HepG2 (cell line): ENCODE measurements around the gene C1GALT1. TPM values are rescaled to one million over a fixed set of nuclear protein-coding genes. Genes with fewer than 3 reads are reported as not detected.

ENCODE experiments used
- ELF3 ChIP-seq: IDR thresholded peaks from 2 replicates; pipeline ENCODE4 v1.6.1; 2016; ENCODE audit warnings: missing genetic modification reagents, missing compliant biosample characterization
- FOSL2 ChIP-seq: sonication (generic); formaldehyde crosslinking; IDR thresholded peaks from 2 replicates; pipeline ENCODE4 v1.4.0; 2020; ENCODE audit warnings: missing genetic modification reagents
- HOXA3 ChIP-seq: sonication (generic); formaldehyde crosslinking; IDR thresholded peaks from 2 replicates; pipeline ENCODE4 v1.5.0; 2020; ENCODE audit warnings: missing genetic modification reagents
- KAT7 ChIP-seq: IDR thresholded peaks from 2 replicates; pipeline ENCODE4 v1.6.1; 2018; ENCODE audit warnings: borderline replicate concordance, missing compliant biosample characterization
- RFXAP ChIP-seq: sonication (generic); formaldehyde crosslinking; IDR thresholded peaks from 2 replicates; pipeline ENCODE4 v1.4.0; 2020; ENCODE audit warnings: missing genetic modification reagents, borderline replicate concordance
- SOX13 ChIP-seq, 3 experiments: fragments of 450-650 bp in 1 of 3; sonication (generic) in 1 of 3; formaldehyde crosslinking in 1 of 3; IDR thresholded peaks in 2 of 3; conservative IDR thresholded peaks in 1 of 3; 2 replicates each; pipeline versions ENCODE4 v1.5.0 to v1.6.1; 2016 to 2020; ENCODE audit warnings: antibody characterized with exemption in 1 of 3, mild to moderate bottlenecking in 1 of 3, missing compliant biosample characterization in 1 of 3, missing genetic modification reagents in 1 of 3, moderate library complexity in 1 of 3
- SOX5 ChIP-seq: IDR thresholded peaks from 2 replicates; pipeline ENCODE4 v1.6.1; 2016; ENCODE audit warnings: borderline replicate concordance
- SP5 ChIP-seq: IDR thresholded peaks from 2 replicates; pipeline ENCODE4 v1.6.1; 2016; ENCODE audit warnings: low read depth, borderline replicate concordance
- ZBTB21 ChIP-seq: sonication (generic); formaldehyde crosslinking; IDR thresholded peaks from 2 replicates; pipeline ENCODE4 v1.4.0; 2020; ENCODE audit warnings: missing genetic modification reagents
- ZNF232 ChIP-seq: sonication (generic); formaldehyde crosslinking; IDR thresholded peaks from 2 replicates; pipeline ENCODE4 v1.4.0; 2020; ENCODE audit warnings: missing genetic modification reagents, borderline replicate concordance
- ZNF432 ChIP-seq: sonication (generic); formaldehyde crosslinking; IDR thresholded peaks from 2 replicates; pipeline ENCODE4 v1.5.0; 2020; ENCODE audit warnings: missing genetic modification reagents, mild to moderate bottlenecking, borderline replicate concordance
- ZNF776 ChIP-seq: sonication (generic); formaldehyde crosslinking; IDR thresholded peaks from 2 replicates; pipeline ENCODE4 v1.4.0; 2020; ENCODE audit warnings: mild to moderate bottlenecking, missing genetic modification reagents
- polyA plus RNA-seq, 8 experiments: library from polyadenylated mRNA; depleted of rRNA in 3 of 8; stranded (reverse) in 7 of 8; unstranded in 1 of 8; fragments of >200 nt; fragmentation: Illumina TruSeq in 4 of 8; extraction: Trizol in 4 of 8; gene quantifications; 2 replicates each; pipeline versions ENCODE4 v1.2.1 to v1.2.3, GENCODE V29; 2011 to 2016; ENCODE audit warnings: low read depth in 4 of 8, missing spikeins in 1 of 8, mixed read lengths in 1 of 8; ENCODE audit not compliant: insufficient read depth in 1 of 8
- total RNA-seq, 5 experiments: library from RNA; depleted of rRNA; stranded (reverse); fragments of >200 nt; fragmentation: Illumina TruSeq; extraction: Trizol; gene quantifications; 2 replicates each; pipeline ENCODE4 v1.2.3, GENCODE V29; 2016; ENCODE audit warnings: low read depth in 1 of 5
- TF ChIP-seq, protein P1 (sequence below), 2 experiments: sonication (generic) in 1 of 2; formaldehyde crosslinking in 1 of 2; IDR thresholded peaks; 2 replicates each; pipeline versions ENCODE4 v1.4.0 to v1.6.1; 2016 to 2020; ENCODE audit warnings: borderline replicate concordance in 1 of 2, low read depth in 1 of 2, mild to moderate bottlenecking in 1 of 2, missing genetic modification reagents in 1 of 2
- TF ChIP-seq, protein P2 (sequence below): sonication (generic); formaldehyde crosslinking; IDR thresholded peaks from 2 replicates; pipeline ENCODE4 v1.4.0; 2020; ENCODE audit warnings: missing genetic modification reagents
- TF ChIP-seq, protein P3 (sequence below): sonication (generic); formaldehyde crosslinking; IDR thresholded peaks from 2 replicates; pipeline ENCODE4 v1.4.0; 2020; ENCODE audit warnings: mild to moderate bottlenecking, missing genetic modification reagents
- TF ChIP-seq, protein P4 (sequence below): sonication (generic); formaldehyde crosslinking; IDR thresholded peaks from 2 replicates; pipeline ENCODE4 v1.4.0; 2020; ENCODE audit warnings: mild to moderate bottlenecking, missing genetic modification reagents

The C1GALT1 gene
- total and polyA plus RNA-seq, 2 of the 13 experiments (the other 11 are each of a cell fraction or from before 2014, with no cell fraction given) = 57.1 to 65.9 TPM

DNA sequence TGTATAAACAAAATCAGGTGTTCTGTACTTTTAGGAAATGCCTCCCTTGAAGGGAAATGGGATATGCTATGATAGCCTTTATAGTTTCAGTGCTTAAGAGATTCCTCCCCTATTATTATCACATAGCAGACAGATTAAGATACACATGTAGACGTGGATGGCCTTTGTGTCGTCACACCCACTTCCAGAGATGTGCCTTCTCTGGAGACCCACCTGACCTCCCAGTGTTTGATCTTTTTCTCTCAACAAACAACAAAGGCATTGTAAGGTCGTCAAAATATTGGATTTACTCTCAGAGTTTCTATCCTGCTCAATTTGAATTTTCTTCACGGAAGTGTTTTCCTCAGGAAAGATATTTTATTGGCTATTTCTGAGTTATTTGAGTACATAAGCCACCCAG, 25.7 kb upstream of the C1GALT1 start (continued):
- TF ChIP-seq, protein P1, sequence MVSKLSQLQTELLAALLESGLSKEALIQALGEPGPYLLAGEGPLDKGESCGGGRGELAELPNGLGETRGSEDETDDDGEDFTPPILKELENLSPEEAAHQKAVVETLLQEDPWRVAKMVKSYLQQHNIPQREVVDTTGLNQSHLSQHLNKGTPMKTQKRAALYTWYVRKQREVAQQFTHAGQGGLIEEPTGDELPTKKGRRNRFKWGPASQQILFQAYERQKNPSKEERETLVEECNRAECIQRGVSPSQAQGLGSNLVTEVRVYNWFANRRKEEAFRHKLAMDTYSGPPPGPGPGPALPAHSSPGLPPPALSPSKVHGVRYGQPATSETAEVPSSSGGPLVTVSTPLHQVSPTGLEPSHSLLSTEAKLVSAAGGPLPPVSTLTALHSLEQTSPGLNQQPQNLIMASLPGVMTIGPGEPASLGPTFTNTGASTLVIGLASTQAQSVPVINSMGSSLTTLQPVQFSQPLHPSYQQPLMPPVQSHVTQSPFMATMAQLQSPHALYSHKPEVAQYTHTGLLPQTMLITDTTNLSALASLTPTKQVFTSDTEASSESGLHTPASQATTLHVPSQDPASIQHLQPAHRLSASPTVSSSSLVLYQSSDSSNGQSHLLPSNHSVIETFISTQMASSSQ (IDR thresholded peaks at IDR 0.05; ENCODE audit: low read depth) = 0 out of 2 replicates have a peak, but pooled peaks have one; percentile 23
- TF ChIP-seq, protein P1 (CRISPR knock-in tag; IDR thresholded peaks at IDR 0.05; ENCODE audit: borderline replicate concordance) = no peak
- TF ChIP-seq, protein P2, sequence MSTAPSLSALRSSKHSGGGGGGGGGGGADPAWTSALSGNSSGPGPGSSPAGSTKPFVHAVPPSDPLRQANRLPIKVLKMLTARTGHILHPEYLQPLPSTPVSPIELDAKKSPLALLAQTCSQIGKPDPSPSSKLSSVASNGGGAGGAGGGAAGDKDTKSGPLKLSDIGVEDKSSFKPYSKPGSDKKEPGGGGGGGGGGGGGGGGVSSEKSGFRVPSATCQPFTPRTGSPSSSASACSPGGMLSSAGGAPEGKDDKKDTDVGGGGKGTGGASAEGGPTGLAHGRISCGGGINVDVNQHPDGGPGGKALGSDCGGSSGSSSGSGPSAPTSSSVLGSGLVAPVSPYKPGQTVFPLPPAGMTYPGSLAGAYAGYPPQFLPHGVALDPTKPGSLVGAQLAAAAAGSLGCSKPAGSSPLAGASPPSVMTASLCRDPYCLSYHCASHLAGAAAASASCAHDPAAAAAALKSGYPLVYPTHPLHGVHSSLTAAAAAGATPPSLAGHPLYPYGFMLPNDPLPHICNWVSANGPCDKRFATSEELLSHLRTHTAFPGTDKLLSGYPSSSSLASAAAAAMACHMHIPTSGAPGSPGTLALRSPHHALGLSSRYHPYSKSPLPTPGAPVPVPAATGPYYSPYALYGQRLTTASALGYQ = no peak
- TF ChIP-seq SOX5 = peak; percentile 84; the same call in 1 of the 2 replicates
- TF ChIP-seq, protein P3, sequence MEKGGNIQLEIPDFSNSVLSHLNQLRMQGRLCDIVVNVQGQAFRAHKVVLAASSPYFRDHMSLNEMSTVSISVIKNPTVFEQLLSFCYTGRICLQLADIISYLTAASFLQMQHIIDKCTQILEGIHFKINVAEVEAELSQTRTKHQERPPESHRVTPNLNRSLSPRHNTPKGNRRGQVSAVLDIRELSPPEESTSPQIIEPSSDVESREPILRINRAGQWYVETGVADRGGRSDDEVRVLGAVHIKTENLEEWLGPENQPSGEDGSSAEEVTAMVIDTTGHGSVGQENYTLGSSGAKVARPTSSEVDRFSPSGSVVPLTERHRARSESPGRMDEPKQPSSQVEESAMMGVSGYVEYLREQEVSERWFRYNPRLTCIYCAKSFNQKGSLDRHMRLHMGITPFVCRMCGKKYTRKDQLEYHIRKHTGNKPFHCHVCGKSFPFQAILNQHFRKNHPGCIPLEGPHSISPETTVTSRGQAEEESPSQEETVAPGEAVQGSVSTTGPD (CRISPR knock-in tag) = no peak
- TF ChIP-seq ZBTB21 = peak; percentile 38; the same call in 1 of the 2 replicates
- TF ChIP-seq ZNF432 = no peak
- no peak for TF ChIP-seq ZNF776 (CRISPR knock-in tag)
- 0 out of 2 replicates have a peak, but pooled peaks have one; percentile 34 for TF ChIP-seq ELF3 (CRISPR knock-in tag)
- no peak for TF ChIP-seq RFXAP (CRISPR knock-in tag)
- TF ChIP-seq ZNF232 (CRISPR knock-in tag) = no peak
- TF ChIP-seq HOXA3 (CRISPR knock-in tag) = no peak
- TF ChIP-seq SOX13 (IDR thresholded peaks at IDR 0.05) = no peak
- peak in 1 of 2 experiments; percentile 87; a peak in 2 of 4 replicates for TF ChIP-seq SOX13 (CRISPR knock-in tag; conservative IDR thresholded peaks at IDR 0.05 in 1 of 2, IDR thresholded peaks at IDR 0.05 in 1 of 2)
- 0 out of 2 replicates have a peak, but pooled peaks have one; percentile 19 for TF ChIP-seq FOSL2 (CRISPR knock-in tag)
- TF ChIP-seq, protein P4, sequence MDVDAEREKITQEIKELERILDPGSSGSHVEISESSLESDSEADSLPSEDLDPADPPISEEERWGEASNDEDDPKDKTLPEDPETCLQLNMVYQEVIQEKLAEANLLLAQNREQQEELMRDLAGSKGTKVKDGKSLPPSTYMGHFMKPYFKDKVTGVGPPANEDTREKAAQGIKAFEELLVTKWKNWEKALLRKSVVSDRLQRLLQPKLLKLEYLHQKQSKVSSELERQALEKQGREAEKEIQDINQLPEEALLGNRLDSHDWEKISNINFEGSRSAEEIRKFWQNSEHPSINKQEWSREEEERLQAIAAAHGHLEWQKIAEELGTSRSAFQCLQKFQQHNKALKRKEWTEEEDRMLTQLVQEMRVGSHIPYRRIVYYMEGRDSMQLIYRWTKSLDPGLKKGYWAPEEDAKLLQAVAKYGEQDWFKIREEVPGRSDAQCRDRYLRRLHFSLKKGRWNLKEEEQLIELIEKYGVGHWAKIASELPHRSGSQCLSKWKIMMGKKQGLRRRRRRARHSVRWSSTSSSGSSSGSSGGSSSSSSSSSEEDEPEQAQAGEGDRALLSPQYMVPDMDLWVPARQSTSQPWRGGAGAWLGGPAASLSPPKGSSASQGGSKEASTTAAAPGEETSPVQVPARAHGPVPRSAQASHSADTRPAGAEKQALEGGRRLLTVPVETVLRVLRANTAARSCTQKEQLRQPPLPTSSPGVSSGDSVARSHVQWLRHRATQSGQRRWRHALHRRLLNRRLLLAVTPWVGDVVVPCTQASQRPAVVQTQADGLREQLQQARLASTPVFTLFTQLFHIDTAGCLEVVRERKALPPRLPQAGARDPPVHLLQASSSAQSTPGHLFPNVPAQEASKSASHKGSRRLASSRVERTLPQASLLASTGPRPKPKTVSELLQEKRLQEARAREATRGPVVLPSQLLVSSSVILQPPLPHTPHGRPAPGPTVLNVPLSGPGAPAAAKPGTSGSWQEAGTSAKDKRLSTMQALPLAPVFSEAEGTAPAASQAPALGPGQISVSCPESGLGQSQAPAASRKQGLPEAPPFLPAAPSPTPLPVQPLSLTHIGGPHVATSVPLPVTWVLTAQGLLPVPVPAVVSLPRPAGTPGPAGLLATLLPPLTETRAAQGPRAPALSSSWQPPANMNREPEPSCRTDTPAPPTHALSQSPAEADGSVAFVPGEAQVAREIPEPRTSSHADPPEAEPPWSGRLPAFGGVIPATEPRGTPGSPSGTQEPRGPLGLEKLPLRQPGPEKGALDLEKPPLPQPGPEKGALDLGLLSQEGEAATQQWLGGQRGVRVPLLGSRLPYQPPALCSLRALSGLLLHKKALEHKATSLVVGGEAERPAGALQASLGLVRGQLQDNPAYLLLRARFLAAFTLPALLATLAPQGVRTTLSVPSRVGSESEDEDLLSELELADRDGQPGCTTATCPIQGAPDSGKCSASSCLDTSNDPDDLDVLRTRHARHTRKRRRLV = no peak
- TF ChIP-seq KAT7 (CRISPR knock-in tag) = no peak
- peak; percentile 19; the same call in 1 of the 2 replicates for TF ChIP-seq SP5 (CRISPR knock-in tag)
